ENCODE data around the gene ABI1.

Gene ABI1

GRCh38 chr10:26706936-26707335, 153.8 kb downstream of the ABI1 start:
- DNase-seq, result no peak

- no peak for DNase-seq
These were observed 154.6 kb downstream of the ABI1 start for GRCh38 chr10:26706206-26706605.

DNA sequence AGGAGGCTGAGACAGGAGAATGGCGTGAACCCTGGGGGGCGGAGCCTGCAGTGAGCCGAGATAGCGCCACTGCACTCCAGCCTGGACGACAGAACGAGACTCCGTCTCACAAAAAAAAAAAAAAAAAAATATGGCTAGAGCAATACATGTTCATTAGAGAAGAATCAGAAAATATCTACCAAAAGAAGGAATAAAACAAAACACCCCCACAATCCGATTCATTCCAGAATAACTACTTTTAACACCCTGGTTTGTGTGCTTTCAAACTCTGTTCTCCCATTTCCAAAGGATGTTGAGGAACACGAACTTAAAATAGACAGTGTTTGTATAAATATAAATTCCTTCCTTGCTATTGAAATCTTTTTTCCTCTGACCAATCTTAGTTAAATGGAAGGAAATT, 156.8 kb downstream of the ABI1 start:
- no peak for DNase-seq

DNA sequence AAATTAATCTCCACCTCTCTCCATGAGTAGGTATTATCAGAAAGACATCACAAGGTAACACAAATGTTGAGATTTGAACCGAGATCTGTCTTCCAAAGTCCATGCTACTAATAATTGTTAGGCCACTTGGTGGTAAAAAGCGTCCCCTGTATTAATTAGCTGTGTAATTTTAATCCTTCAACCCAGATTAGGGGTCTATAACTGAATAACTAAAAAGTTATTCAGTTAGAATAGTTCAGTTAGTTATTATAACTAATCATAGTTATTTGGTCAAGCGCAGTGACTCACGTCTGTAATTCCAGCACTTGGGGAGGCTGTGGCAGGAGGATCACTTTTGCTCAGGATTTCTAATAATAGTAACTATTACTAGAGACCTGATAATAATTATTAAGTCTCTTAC, 157.7 kb downstream of the ABI1 start:
- no peak for DNase-seq

- DNase-seq, result no peak
These were observed 159.7 kb downstream of the ABI1 start for GRCh38 chr10:26700884-26701630.

DNA sequence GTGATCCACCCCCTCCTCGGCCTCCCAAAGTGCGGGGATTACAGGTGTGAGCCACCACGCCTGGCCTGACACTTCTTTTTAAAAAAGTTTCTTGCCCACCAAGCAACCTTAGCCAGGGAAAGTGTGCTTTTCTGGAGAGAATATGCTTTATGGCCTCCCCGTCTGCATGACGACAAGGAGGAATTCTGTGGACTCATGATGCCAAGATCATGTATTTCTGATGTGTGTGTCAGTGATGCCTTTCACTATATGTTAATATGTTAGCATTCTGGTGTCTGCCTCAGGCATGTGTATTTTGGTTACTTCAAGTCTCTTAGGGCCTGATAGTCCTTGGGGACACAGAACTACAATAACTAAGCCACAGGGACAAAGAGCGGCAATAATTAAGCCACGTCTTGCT, 161.1 kb downstream of the ABI1 start:
- no peak for DNase-seq

GRCh38 chr10:26698909-26699308, 161.8 kb downstream of the ABI1 start:
- DNase-seq, result no peak

- DNase-seq, result no peak
These were observed 162.7 kb downstream of the ABI1 start for GRCh38 chr10:26697922-26698608.

GRCh38 chr10:26697163-26697921, 163.4 kb downstream of the ABI1 start, which contains the start of gene PDSS1:
Gene PDSS1 (plus strand): TSS chr10:26697701. CDS start chr10:26697712, 11 bp downstream.
- DNase-seq, result no peak

- DNase-seq, result no peak
These were observed 164.0 kb downstream of the ABI1 start for GRCh38 chr10:26696786-26697162.

All from NCI-H2029 treated with DMSO at 0.1 percent for 48 hours (cell line).